ENCODE data around the gene CRYZ. TPM values are rescaled to one million over a fixed set of nuclear protein-coding genes. Genes with fewer than 3 reads are reported as not detected.
A peak's percentile ranks its signal among the peaks of the same experiment; 100 is the strongest.

Gene CRYZ
- total and polyA plus RNA-seq, 2 of the 8 experiments (the other 6 are each of a cell fraction or from before 2014, with no cell fraction given), result 20.5 to 43.8 TPM

GRCh38 chr1:74732960-74733603 lies at the start of gene CRYZ, which contains the start of gene TYW3 (continued):
- TF ChIP-seq E2F6 (IDR thresholded peaks at IDR 0.05), result no peak
- peak; percentile 96 for TF ChIP-seq YY1 (IDR thresholded peaks at IDR 0.05; ENCODE audit: low read depth, low read length)
- TF ChIP-seq TEAD4 (IDR thresholded peaks at IDR 0.05; ENCODE audit: low read depth, low read length), result no peak
- peak; percentile 84 for TF ChIP-seq POLR2AphosphoS5 (IDR thresholded peaks at IDR 0.05; ENCODE audit: low read depth, low read length)
- no peak for TF ChIP-seq CHD2 (IDR thresholded peaks at IDR 0.05; ENCODE audit: low read length)
- TF ChIP-seq SP1 (IDR thresholded peaks at IDR 0.05; ENCODE audit: low read depth, low read length), result no peak
- TF ChIP-seq POLR2A (IDR thresholded peaks at IDR 0.05; ENCODE audit: control extremely low read depth in 1 of 2, low read depth in 2 of 2, low read length in 2 of 2), result peak; percentile 54 to 90
- TF ChIP-seq CTCF (IDR thresholded peaks at IDR 0.05; ENCODE audit: control extremely low read depth in 1 of 3, insufficient read depth in 1 of 3, low read depth in 1 of 3, low read length in 3 of 3), result no peak
- no peak; the same call in 1 of the 2 replicates for TF ChIP-seq MAX (IDR thresholded peaks at IDR 0.05)
- peak; percentile 80 for TF ChIP-seq KDM5A (IDR thresholded peaks at IDR 0.05; ENCODE audit: low read length)
